Fibroblast of mammary gland (primary cell): ENCODE data around the gene LMLN.

Source experiments
- DNase-seq: peaks from one replicate; pipeline ENCODE4 v3.0.0-alpha.2; 2010; ENCODE audit warnings: low read depth
- H3K4me3 ChIP-seq: 2 replicates; pipeline ENCODE4 v1.5.1; 2011; ENCODE audit warnings: low read depth, mild to moderate bottlenecking, low read length, moderate library complexity; ENCODE audit not compliant: control insufficient read depth
- TF ChIP-seq, protein P1 (sequence below): conservative IDR thresholded peaks from 2 replicates; pipeline ENCODE4 v1.5.1; 2011; ENCODE audit warnings: low read depth, low read length, inconsistent platforms; ENCODE audit not compliant: control insufficient read depth, insufficient read depth

Gene LMLN

DNA sequence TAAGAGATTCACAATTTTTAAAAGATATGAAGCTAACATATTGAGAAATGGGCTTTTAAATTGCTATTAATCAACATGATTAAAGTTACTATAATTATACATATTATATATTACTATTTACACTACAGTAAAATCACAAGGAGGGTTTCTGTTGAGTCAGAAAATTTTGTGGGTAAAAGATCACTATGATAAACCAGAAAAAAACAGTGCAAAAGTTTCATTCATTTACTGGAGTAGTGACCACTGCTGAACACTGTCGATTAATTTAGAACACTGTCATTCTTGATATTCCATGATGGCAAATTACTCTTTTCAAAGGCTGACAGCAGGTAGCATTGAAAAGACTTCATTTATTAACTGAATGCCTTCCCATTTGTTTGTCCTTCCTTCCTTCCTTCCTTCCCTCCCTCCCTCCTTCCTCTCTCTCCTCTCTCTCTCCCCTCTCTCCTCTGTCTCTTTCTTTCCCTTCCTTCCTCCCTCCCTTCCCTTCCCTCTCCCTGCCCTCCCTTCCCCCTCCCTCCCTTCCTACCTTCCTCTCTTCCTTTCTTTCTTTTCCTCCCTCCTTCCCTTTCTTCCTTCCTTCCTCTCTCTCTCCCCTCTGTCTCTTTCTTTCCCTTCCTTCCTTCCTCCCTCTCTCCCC is 19.2 kb upstream of the LMLN start:
- no peak for DNase-seq
- TF ChIP-seq, protein P1, sequence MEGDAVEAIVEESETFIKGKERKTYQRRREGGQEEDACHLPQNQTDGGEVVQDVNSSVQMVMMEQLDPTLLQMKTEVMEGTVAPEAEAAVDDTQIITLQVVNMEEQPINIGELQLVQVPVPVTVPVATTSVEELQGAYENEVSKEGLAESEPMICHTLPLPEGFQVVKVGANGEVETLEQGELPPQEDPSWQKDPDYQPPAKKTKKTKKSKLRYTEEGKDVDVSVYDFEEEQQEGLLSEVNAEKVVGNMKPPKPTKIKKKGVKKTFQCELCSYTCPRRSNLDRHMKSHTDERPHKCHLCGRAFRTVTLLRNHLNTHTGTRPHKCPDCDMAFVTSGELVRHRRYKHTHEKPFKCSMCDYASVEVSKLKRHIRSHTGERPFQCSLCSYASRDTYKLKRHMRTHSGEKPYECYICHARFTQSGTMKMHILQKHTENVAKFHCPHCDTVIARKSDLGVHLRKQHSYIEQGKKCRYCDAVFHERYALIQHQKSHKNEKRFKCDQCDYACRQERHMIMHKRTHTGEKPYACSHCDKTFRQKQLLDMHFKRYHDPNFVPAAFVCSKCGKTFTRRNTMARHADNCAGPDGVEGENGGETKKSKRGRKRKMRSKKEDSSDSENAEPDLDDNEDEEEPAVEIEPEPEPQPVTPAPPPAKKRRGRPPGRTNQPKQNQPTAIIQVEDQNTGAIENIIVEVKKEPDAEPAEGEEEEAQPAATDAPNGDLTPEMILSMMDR = no peak
- H3K4me3 ChIP-seq = no peak overlapping the region

DNA sequence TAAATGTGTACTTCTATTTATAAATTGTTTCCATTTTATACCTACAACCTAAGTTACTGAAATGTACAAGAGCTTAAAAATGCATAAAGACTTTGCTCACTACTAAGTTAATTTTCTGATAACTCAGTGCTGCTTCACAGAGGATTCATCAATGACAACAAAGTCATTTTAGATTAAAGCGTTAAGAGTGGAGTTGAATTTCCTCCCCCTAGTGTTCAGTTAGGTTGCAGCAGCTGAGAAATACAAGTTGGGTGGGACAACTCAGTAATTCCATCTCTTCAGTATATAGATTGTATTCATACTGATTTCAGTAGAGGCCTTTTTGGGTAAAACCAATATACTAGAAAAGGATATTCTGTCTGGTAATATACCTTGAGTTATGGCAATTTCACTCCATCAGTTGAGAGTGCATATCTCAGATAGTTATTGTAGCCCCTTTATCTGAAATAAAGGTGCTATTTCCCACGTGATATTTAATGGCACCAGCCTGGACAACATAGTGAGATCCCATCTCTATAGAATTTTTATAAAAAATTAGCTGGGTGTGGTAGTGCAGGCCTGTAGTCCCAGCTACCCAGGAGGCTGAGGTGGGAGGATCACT is 17.0 kb upstream of the LMLN start:
- H3K4me3 ChIP-seq = no peak overlapping the region
- peak; percentile 67 for DNase-seq
- TF ChIP-seq, protein P1 = peak; percentile 89

DNA sequence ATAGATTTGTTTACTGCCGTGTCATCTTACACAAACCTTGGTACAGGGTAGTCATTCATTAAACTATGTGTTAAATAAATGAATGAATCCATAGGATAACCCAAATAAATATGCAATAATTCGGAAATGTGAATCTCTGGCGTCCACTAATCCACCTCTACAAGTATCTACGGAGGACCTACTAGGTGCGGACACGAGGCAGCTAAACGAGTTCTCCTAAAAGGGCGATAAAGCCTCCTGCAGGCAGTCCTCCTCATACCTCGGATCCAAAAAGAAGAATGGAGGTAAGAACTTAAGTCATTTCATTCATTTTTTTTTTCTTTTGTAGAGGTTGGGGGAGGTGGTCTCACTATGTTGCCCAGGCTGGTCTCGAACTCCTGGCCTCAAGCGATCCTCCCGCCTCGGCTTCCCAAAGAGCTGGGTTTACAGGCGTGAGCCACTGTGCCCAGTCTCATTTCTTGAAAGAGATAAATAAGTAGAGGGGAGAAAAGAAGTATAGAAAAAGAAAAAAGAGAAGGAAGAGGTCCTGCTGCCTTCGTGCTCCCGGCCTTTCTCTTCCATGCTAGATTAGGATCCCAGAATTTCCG is 10.7 kb upstream of the LMLN start:
- H3K4me3 ChIP-seq = peak overlapping the region; percentile 100
- no peak for DNase-seq
- TF ChIP-seq, protein P1 = no peak

DNA sequence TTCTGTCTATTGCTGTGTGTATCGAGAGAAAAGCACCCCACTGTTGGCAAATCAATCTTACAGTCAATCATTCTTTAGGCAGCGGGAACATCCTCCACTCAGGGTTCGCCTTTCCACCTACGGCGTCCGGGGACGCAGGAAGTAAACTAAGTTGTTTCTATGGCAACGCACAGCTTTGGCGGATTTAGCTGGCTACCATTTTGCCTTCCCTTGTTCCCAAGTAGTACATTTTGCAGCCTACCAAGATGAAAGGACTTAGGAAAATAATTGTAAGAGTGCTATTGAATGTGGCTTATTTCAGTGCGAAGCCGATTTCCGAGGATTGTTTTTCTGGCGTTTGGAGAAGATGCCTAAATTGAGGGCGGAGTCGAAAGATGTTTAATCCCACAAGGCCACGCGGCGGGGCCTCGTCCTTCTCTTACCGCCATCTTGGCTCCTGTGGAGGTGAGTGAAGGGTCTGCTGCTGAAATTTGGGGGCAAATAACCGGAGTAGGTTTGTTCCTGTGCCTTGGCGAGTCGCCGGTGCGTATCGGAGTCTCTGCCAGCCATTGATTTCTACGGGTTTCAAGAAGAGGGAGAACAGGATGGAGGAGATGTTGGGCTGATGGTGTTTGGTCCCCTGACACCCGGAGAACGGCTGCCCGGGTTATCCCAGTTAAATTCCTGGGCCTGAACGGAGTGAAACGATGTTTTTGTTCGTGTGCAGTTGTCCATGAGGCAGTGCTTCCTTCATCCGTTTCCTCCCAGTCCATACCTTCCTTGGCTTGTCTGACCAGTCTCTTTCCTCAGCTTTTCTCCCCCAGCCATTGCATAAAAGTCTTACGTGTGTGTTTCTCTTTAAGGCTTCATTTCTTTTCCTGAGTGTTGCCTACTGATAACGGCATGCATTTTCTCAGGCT is 10.0 kb upstream of the LMLN start, which contains the start of gene RPL35A:
RPL35A (plus strand) TSS at position 413 of the 899 bp plus-strand sequence. CDS start 778 bp downstream, outside the sequence.
- H3K4me3 ChIP-seq = peak within 1 kb of the TSS; percentile 100
- TF ChIP-seq, protein P1 = no peak
- peak; percentile 94 for DNase-seq

DNA sequence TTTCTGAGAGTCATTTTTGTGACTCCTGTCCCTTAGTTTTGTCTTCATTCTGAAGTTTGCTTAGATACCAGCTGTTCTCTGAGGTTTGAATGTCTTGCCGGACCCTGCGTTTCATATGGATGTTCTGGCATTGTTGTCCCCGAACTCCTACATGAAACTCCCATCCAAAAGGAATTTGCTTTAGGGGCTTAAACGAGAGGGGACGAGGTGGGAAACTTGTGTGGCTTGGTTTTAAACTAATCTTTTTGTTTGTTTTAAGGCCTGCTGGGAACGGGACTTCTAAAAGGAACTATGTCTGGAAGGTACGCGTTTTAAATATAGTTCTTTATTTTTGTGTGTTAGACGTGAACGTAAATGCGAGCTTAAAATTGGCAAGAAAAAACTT is 9.3 kb upstream of the LMLN start:
- TF ChIP-seq, protein P1 = no peak
- no peak for DNase-seq
- peak overlapping the region; percentile 100 for H3K4me3 ChIP-seq

DNA sequence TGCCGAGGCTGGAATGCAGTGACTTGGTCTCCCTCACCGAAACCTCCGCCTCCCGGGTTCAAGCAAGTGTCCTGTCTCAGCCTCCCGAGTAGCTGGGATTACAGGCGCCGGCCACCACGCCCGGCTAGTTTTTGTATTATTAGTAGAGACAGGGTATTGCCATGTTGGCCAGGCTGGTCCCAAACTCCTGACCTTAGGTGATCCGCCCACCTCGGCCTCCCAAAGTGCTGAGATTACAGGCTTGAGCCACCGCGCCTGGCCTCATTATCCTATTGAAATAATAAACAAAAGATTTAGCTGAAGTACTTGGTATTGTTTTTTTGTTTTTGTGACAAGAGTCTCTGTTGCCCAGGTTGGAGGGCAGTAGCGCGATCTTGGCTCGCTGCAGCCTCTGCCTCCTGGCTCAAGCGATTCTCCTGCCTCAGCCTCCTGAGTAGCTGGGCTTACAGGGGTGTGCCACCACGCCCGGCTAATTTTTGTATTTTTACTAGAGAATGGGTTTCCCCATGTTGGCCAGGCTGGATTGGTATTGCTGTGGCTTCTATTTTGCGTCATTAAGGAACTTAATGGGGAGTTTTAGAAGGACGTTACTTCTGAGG is 8.5 kb upstream of the LMLN start:
- peak overlapping the region; percentile 100 for H3K4me3 ChIP-seq
- TF ChIP-seq, protein P1 = no peak
- no peak for DNase-seq
